NT2/D1 (cell line): Measurements from ENCODE around the gene GATA3.

Source experiments
- SUZ12 ChIP-seq: IDR thresholded peaks from 2 replicates; pipeline ENCODE4 v1.6.1; 2011; ENCODE audit not compliant: insufficient read length, insufficient read depth; ENCODE audit errors: extremely low read depth
- ZNF274 ChIP-seq: IDR thresholded peaks from 2 replicates; pipeline ENCODE4 v1.6.1; 2011; ENCODE audit warnings: mild to moderate bottlenecking, low read depth, low read length

GRCh38 chr10:8088504-8088903, 34.0 kb downstream of the GATA3 start:
- TF ChIP-seq SUZ12 (no peak), ZNF274 (no peak)
